Measurements from ENCODE around the gene LY6G6F. TPM values are rescaled to one million over a fixed set of nuclear protein-coding genes. Genes with fewer than 3 reads are reported as not detected.

Gene LY6G6F
- polyA plus RNA-seq, 4 donors: 0.21 to 0.81 (median 0.57) TPM

DNA sequence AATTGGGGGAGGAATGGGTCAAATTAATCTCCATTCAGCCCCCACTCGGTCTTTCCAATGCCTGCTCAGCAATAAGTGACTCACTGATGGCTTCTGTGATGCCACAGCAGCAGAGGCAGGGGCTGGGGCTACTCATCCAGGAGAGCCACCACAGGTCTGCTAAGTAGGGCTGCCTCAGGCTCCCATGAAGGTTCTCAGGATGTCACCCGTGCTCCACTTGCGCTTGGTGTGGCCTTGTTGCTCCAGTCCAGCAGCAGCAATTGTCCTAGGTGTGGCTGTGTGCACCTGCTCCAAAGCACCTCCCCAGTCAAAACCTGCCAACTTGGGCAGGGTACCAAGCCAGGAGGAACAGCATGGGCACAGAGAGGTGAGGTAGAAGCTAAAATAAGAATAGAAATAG, 15.5 kb downstream of the LY6G6F start:
- DNase-seq (ENCODE audit: low read depth in 4 of 4, low spot score in 2 of 4): no peak

DNA sequence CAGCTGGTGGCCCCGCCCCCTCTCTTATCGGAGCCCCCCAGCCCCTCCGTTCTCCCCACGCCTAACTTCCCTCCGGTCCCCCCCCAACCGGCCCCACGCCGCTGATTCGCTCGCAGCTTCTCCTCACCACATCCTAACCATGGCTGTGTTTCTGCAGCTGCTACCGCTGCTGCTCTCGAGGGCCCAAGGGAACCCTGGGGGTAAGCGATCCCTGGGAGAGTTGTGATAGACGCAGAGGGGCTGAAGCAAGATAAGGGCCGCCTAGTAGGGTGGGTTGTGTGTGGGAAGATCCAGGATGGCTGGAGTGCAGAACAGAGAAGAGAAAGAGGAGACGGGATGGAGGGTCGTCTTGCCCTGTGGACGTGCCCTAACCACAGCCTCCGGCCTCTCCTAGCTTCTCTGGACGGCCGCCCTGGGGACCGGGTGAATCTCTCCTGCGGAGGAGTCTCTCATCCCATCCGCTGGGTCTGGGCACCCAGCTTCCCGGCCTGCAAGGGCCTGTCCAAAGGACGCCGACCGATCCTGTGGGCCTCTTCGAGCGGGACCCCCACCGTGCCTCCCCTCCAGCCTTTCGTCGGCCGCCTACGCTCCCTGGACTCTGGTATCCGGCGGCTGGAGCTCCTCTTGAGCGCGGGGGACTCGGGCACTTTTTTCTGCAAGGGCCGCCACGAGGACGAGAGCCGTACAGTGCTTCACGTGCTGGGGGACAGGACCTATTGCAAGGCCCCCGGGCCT, 16.7 kb downstream of the LY6G6F start, which contains the start of gene MPIG6B:
Gene MPIG6B, plus strand, starts transcription at position 129 of the 735 bp plus-strand sequence. Its CDS starts 11 bp downstream, at position 140.
- DNase-seq (ENCODE audit: low read depth in 4 of 4, low spot score in 2 of 4): no peak

DNA sequence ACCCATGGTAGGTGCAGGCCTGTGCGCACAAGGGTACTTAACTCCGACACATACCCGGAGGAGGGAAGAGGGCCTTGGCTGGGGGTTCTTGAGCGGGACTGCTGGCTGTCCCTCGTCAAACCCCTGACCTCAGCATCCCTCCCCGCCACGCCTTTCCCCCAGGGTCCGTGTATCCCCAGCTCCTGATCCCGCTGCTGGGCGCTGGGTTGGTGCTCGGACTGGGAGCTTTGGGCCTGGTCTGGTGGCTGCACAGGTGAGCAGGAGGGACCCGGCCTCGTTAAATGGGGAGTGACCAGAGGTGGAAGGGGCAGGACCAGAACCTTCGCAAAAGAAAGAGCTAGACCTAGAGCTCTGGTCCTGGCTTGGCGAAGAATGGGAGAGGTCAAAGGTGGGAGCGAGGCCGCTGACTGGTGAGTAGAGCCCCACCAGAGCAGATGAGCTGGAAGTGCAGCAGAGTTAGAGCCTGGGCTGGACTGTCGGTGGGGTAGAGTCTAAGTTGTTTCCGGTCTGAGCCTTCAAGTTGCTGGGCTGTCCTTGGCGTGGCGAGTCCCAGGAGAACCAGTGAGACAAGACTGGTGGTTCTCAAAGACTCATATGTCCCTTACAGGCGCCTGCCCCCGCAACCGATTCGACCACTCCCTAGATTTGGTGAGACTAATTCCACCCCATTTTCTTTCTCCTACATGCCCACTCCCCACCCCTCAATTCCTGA, 17.5 kb downstream of the LY6G6F start:
- DNase-seq (ENCODE audit: low read depth in 4 of 4, low spot score in 2 of 4): no peak

DNA sequence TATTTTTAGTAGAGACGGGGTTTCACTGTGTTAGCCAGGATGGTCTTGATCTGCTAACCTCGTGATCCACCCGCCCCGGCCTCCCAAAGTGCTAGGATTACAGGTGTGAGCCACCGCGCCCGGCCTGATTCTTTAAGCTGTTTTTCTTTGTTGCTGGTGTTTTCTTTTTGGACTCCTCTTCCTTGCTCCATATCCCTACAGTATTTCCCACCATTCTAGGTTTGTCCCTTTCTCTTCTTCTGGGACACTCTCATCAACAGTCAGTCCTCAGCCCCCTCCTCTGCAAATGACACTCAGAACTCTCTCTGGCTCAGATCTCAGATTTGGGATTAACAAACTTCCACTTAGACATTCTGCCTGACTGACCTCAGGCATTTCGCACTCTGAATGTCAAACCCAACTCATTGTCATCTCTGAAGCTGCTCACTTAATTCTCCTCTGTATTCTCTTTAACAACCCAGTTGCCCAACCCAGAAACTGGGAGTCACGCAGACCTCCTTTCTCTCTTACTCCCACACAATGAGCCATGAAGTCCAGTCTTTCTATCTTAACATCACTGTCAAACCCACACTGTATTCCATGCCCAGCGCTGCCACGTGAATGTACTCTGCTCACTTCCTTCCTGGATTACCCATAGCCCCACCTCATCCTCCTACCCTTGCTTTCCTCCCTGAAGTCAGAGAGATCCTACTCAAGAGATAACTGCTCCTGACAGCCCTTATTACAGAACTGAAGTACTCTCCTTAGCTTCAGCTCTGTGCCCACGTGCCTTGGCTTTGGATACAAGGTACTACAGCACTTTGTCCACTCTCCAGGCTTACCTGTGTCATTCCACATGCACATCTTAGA, 19.1 kb downstream of the LY6G6F start:
- no peak for DNase-seq (ENCODE audit: low read depth in 4 of 4, low spot score in 2 of 4)

DNA sequence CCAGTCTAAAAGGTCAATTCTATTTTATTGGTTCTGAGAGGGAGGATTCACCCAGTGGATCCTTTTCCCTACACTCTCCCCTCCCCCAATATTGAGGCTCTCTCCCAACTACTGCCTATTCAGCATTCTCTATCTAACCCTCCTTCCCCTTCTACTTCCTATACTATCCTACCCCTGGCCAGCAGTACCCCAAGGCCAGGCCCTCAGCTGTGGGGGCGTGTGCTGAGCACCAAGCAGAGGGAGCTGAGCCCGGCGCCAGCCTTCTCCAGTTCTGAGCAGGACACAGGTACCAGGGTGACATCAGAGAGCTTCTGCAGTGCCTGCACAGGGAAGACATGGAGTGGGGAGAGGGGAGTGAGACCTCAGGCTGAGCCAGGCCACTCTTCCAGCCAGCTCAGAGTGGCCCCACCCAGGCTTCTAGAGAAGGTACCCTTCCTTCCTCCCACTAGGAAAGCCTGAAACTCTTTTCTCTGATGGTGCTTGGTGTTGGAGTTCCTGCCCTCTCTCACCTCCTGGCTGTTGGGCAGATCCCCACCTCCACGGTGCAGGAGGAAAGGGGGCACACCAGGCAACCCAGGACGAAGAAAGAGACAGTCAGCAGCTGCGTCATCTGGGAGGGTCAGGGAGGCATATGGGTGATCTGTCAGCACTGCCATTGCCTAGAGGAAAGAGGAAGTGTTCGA, 20.5 kb downstream of the LY6G6F start:
- no peak for DNase-seq (ENCODE audit: low read depth in 4 of 4, low spot score in 2 of 4)

DNA sequence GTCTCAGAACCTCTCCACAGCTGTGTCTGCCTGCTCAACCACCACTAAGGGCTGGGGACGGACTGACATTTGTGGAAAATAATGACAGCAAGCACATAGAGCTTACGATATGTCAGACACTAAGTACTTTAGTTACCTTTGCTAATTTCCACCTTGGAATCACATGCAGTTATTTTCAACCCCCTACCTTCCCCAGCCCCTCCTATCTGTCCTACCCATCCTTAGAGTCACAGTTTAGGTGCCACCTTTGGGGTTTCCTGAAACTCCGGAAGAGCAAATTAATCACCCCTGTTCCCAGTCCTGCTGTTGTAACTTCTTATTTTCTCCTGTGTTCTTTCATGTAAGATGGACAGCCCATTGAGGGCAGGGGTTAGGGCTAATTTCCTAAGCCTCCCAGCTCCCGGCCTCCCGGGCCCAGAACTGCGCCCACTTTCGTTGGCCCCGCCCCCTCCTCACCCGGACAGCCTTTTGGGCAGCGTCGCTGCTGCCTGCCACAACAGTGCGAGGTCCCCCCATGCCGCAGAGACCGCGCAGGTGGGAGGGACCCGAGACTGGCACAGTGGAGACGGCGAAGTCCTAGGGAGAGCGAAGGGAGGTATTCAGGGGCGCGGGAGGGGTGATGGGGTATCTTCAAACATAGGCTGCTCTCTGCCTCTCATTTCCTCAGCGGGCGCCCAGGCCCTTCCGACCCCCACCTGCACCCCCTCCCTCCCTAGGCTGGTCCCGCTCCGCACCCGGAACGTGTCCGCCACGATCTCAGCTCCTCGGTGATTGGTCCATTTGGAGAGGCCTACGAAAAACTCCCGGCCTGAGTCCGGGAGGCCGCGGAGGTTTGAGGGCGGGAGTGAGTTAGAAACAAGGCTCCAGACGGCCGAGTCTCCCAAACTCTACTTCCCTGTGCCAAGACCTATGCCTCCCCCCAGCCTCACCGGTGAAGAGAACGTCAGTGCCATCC, 21.3 kb downstream of the LY6G6F start:
- no peak for DNase-seq (ENCODE audit: low read depth in 4 of 4, low spot score in 2 of 4)

DNA sequence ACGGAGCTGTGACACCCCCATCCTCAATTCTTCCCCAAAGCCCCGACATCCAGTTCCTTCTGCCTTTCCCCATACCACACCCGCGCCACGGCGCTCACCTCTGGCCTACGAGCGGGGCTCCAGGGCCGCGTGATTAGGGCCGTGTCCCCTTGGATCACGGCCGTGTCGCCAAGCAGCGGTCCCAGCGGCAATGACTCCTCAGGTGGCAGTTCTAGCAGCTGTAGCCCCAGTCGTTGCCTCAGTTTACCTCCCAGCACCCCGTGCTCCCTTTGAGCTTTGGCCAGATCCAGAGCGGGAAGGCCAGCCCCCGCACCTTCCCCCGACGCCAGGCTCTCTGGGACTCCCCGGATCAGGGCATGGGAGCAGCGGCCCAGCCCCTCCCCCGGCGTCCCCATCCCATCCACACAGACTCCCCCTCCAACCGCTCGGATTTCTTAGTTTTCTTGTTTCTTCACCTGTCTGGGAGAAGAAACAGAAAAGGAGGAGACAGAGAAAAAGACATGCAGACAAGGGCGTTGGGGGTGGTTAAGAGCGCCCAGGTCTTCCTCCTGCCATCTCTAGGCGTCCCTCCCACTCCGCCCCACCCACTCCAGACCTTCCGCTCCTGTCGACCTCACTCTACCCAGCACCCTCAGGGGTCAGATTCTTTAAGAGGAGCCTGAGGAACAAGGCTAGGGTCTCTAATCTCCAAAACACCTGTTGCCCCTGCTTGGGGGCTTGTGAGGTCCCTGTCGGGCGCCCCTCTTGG, 22.3 kb downstream of the LY6G6F start, which contains the start of gene DDAH2:
Gene DDAH2, minus strand, starts transcription at position 533 of the 748 bp plus-strand sequence. Its CDS starts 138 bp downstream, at position 395.
- DNase-seq (ENCODE audit: low read depth in 4 of 4, low spot score in 2 of 4): no peak

DNA sequence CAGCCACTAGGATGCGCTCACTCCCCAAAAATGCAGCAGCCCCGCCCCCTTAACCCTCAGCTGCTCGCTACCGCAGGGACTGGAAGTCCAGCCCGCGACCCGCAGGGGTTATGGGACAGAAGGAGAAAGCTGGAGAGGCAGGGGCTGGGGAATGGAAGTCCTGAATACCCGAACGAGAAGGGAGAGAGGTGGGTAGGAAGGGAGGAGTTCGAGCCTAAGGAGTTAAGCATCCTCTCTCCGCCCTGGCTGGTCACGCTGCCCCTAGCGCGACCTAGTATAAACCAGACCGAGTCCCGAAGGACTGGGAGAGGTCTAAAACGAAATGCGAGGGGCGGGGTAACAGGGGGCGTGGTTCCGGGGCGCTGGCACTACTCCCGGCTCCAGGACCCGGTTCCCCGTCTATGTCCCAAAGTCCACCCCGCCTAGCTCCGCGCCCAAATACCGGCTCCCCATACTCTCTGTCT, 22.9 kb downstream of the LY6G6F start:
- DNase-seq (ENCODE audit: low read depth in 4 of 4, low spot score in 2 of 4): peak in 3 of 4 donors; percentile 88 to 93 (median 89)

DNA sequence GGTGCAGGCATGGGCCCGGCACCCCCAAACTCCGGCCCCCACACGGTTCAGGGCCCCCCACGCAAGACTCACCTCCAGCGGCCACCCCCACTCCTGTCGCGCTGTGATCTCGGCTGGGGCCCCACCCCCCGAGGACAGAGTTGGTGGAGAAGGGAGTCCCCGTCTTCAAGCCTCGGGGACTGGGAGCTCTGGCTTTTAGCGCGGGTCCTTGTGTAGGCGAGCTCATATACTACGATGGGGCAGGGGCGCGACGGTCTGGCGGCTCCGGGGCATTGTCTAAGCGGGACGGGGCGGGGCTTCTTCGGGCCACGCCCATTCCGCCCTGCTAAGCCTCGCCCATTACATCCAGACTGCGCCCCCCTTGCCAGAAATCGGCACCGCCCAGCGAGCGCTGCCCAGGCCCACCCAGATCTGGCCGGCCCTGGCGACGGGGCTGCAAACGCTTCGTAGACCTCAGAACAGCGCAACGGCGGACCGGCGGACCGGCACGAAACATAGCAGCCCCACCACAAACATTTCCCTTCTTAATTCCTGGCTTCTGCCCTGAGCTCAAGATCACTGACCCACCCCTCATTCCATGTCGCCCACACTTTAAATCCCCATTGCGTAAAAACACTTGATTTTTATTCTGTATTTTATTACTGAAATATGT, 23.4 kb downstream of the LY6G6F start:
- peak in 3 of 4 donors; percentile 87 to 89 (median 87) for DNase-seq (ENCODE audit: low read depth in 4 of 4, low spot score in 2 of 4)

DNA sequence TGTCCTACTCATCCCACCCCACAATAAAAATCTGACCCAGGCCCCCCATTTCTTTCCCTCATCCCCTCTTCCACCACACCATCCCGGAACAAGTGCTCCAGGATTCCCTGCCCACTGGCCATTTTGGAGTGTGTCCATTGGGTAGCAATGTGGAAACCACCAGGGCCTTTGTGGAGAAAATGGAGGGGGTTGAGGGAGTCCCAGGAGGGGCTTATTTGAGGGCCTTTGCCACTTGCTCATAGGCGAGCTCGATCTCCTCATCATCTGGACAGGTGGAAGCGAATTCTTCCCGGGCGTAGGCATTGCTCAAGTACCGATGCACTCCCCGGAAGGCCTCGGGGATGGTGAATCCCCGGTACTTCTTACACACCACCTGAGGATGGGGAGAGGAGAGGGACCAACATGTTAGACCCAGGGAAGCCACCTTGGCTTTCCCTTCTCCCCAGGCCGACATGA, 24.0 kb downstream of the LY6G6F start:
- no peak for DNase-seq (ENCODE audit: low read depth in 4 of 4, low spot score in 2 of 4)

DNA sequence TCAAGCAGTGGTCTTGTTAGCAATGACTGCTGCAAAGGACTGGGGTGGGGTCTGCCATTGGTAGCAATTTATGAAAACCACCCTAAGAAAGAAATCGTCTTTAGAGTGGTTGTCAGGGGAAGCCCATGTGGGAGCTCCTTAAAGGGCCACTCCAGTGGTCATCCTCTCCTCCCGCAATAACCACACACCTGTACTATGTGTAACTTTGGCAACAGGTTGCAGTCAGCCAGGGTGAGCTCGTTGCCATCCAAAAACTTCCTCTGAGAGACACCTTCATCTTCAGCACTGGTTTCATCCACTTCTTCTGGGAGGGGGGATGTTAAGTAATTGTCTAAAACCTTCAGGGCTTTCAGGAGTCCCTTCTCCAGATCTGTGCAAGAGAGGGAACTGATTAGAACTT, 25.4 kb downstream of the LY6G6F start:
- DNase-seq (ENCODE audit: low read depth in 4 of 4, low spot score in 2 of 4): no peak

DNA sequence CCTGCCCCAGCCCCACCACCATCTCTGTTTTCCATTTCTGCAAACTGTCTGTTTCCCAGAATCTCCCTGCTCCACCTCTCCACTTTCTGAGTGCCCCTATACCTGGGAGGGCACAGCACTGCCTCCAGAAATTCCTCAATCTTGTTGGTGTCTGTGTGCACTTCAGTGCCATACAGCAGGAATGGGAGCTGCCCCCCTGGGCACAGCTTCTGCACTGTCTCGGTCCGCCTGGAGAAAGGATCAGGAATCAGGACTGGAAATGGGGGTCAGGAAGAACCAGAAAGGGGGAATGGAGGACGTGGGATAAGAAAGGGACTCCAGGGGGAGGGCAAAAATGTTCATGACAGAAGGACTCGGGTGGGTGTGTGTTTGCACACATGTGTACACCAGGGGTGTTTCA, 27.1 kb downstream of the LY6G6F start:
- DNase-seq (ENCODE audit: low read depth in 4 of 4, low spot score in 2 of 4): no peak

DNA sequence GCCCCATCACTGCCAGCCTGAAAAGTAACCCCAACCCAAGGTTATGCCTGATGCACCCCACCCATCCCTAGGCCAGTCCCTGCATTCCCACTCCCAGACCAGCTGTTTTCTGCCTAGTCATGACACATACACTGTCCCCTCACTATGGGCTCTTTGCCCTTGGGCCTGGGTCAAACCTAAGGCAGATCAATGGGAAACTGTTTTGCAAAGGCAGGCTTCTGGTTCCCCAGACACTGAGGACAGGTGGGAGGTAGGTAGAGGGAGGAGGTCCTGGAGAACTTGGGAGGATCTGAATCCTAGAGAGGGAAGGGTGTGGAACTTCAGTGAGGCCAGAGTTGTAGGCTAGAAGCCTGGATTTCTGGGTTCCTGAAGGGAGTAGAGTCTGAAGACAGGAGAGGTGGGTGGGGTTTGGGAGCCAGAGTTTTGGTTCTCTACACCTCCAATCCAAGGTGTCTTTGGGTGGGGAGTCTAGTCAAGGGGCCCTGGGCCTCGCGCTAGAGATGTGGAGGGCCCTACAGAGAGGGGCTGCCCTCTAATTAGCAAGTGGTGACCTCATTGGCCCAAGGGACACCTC, 27.7 kb downstream of the LY6G6F start:
- no peak for DNase-seq (ENCODE audit: low read depth in 4 of 4, low spot score in 2 of 4)

DNA sequence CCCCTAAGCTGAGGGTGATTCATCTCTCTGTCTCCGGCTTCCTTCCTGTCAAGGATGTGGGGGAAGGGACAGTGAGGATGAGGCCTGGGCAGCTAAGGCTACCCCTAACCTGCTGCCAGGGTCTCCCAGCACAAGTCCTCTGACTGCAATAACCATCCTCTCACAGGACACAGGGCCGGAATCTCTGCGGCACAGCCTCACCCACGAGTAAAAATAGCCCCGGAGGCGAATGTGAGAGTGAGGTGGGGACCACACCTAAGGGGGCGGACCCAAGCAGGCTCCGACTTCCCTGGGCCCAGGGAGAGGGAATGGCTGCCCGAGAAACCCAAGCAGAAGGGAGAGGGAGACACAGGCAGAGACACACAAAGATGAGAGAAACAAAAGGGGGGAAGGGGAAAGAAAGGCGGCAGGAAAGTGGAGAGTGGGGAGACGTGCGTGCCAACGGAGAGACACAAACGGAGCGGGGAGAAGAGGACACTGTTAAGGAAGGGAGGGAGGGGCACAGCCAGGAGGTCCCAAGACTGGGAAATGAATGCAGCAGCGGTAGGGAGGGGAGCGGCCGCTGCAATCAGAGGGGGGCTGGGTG, 28.2 kb downstream of the LY6G6F start:
- DNase-seq (ENCODE audit: low read depth in 4 of 4, low spot score in 2 of 4): no peak

DNA sequence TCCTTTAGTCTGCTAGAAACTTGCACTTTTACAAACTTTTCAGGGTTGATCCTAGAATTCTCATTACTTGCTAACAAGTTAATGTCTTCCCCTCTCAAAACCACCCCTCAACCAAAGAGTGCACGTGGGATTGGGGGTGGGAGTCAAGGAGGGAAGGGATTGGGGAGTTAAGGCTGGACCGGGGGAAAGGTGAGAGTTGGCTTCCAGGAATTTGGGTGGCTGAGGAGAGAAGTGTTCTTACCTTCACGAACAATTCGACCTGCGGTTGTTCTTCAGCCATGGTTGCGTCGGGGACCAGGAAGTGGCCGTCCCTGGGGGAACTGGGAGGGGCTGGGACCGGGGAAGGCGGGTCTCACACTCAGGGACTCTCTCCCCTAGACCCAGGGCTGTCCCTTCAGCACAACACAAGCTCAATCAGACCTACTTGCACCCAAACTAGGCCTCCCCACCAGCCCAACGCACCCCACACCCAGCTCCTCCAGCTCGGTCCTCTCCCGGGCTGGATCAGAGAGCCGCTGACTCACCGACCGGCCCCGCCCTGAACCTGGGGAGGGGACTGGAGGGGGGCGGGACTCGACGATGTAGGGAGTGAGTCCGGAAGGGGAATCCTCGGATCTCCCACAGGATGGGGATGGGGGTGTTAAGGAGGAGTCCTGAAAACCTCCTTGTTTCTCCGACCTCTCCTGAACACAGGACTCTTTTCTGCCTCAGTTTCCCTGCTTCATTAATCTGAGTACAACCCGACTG, 29.5 kb downstream of the LY6G6F start, which contains the start of gene CLIC1:
Gene CLIC1, minus strand, starts transcription at position 510 of the 747 bp plus-strand sequence. Its CDS starts 230 bp downstream, at position 280.
- DNase-seq (ENCODE audit: low read depth in 4 of 4, low spot score in 2 of 4): peak in 3 of 4 donors; percentile 67 to 76 (median 71)

DNA sequence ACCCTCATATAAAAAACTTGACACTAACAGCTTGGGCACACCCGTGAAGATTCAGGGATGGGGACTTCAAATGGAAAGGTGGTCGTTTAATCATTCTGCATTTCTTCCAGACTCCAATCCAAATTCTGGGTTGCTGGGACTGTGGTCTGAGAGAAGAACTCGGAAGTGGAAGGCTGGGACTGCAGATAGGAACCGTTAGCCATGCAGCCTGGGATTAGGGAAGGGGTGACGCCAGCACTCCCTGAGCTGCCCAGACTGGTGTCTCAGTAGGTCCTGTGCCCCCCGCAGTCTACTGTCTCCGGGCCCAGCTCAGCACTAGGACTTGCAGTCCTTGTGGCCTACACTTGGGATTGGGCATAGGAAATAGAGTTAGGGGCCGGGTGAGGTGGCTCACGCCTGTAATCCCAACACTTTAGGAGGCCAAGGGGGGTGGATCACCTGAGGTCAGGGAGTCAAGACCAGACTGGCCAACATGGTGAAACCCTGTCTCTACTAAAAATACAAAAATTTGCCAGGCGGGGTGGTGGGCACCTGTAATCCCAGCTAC, 30.2 kb downstream of the LY6G6F start:
- no peak for DNase-seq (ENCODE audit: low read depth in 4 of 4, low spot score in 2 of 4)
